Retinal pigment epithelial cell (primary cell): ENCODE measurements around the gene EIF2B5.

Experiments
- DNase-seq: peaks from one replicate; pipeline ENCODE4 v3.0.0-alpha.2; 2010; ENCODE audit warnings: low read depth
- H3K4me3 ChIP-seq: 2 replicates; pipeline ENCODE4 v1.5.1; 2011; ENCODE audit warnings: mild to moderate bottlenecking, low read length, control low read depth, moderate library complexity
- CTCF ChIP-seq: conservative IDR thresholded peaks from 2 replicates; pipeline ENCODE4 v1.5.1; 2011; ENCODE audit warnings: low read depth, low read length, control low read depth, inconsistent platforms

EIF2B5 gene

DNA sequence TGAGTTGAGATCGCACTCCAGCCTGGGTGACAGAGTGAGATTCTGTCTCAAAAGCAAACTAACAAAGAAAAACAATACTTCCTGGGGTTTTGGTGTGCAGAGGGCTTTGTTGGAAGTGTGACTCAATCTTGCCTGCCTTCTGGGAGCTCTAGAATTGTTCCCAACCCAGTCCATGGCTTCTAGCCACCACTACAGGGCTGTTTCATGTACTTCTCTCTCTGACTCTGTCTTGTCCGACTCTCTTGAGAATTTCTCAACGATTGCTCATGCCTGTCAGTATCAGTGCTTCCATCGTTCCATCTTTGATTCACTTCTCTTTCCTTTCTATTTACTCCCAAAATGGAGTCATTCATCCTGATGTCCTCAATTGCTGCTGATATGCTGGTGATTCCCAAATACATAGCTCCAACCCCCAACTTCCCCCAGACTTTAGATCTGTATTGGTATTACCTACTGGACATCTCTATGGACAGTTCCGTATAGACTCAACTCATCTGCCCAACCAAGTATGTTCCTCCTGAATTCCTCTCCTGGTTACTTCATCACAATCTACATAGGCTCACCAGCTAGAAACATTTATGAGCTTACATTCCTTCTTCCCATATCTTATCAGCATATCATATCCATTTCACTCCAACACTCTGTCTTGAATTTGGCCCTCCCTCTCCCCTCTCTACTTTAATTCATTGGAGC lies 37.7 kb downstream of the EIF2B5 start:
- TF ChIP-seq CTCF, result no peak
- H3K4me3 ChIP-seq, result no peak overlapping the region
- no peak for DNase-seq

DNA sequence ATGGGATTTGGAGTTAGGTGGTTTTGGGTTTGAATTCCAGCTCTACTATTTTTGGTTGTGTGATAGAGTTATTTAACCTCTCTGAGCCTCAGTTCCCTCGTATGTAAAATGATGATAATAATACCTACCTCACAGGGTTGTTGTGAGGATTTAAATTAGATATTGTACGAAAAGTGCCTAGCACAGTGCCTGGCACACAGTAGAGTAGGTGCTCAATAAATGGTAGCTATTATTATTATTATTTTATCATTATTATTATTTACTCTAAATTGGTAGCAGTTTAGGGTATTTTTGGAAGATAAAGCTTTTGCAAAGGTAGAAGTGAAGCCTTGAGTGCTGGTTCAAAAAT lies 38.2 kb downstream of the EIF2B5 start:
- no peak for DNase-seq
- TF ChIP-seq CTCF, result no peak

DNA sequence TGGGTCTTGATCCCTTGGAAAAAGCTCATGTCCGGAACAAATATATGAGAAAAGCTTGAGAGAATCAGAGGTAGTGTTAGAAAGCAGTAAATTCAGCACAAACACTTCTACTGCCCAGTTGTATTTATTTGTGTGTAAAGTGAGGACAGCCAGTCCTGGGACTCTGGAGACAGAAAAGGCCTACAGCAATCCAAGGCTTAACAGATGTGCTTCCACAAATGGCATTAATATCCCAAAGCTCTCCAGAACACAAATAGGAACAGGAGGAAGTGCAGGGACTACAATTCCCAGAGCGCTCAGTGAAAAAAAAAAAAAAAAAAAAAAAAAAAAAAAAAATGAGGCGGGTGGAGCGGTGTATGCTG lies 39.1 kb downstream of the EIF2B5 start:
- no peak for DNase-seq
- H3K4me3 ChIP-seq, result peak overlapping the region; percentile 76
- no peak for TF ChIP-seq CTCF

More for the DNA sequence above, 38.2 kb downstream of the EIF2B5 start:
- no peak overlapping the region for H3K4me3 ChIP-seq

DNA sequence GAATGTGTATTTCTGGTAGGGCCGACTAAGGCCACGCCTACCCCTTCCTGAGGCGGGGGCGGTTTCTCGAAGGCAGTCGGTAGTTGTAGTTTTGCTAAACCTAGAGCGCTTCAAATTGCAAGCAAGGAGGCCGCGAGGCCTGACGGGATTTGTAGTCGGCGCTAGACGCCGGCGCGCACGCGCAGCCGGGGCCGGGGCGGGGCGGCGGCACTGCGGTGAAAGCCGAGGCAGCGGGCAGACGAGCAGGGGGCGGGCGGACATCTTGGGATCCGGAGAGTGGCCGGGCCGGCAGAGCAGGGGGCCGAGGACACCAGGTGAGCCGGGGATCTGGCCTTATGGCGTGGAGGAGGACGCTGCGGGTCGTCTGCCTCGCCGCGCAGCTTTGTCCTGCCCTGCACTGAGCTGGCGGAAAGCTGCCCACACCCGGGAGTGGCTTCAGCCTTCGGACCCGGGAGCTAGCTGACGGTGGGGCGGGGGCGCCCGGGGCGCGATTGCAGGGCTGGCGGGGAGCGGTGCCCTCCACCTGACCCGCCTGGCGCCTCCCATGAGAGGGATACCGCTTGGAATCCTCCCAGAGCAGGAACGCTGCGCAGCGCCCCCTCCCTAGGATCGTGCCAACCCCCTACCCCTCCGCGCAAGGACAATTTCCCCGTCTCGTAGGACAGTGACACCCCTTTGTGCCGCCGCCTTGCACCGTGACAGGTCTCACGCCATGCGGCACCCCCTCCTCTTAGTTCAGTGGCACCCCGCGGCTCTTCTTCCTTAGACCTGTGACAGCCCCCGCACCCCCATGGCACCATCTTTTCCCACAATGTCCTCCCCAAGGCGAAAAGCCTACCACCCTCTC lies 39.7 kb downstream of the EIF2B5 start, which contains the start of gene AP2M1:
Gene AP2M1 (plus strand): TSS at position 210 of the 847 bp plus-strand sequence. CDS start 2,139 bp downstream, outside the sequence.
- TF ChIP-seq CTCF, result peak; percentile 12
- peak; percentile 98 for DNase-seq
- peak within 1 kb of the TSS; percentile 76 for H3K4me3 ChIP-seq

DNA sequence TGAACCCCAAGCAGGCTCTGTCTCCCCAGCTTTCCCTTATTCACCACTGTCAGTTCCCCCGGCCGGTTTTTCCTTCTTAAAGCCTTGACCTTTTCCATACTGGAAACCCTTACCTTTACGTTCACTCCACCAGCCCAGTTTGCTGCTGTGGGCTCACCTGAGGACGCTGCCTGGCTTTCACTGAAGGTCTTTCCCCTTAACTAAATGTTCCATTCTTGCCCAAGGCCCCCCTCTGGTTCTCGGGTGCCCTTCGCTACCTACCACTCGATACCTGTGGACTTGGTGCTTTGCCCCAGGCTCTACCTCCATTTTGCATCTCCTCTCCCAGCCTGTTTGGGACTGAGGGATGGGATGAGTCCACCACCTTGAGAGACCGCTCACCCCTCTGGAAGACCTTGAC lies 40.3 kb downstream of the EIF2B5 start:
- no peak for TF ChIP-seq CTCF
- no peak for DNase-seq
- peak overlapping the region; percentile 76 for H3K4me3 ChIP-seq

DNA sequence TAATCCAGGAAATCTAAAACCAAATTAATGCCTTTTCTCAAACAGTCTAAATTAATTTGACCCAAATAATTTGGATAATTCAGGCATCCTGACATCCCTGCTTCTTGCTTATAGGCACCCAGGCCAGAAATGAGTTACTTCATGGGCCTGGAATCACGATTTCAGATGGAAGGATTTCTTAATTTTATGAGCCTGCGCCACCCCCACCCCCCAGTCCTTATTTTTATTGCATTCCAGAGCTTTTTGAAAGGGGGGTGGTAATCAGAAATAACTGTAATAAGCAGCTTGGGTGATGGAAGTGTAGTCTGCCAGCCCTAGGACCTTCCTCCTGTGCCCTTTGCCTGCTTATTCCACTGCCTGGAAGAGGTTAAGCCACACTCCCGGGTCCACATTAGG lies 40.8 kb downstream of the EIF2B5 start:
- no peak for DNase-seq
- H3K4me3 ChIP-seq, result peak overlapping the region; percentile 76
- TF ChIP-seq CTCF, result no peak
